Left ventricle myocardium inferior (tissue), 1 donor: Measurements from ENCODE around the gene GAK. TPM values are rescaled to one million over a fixed set of nuclear protein-coding genes. Genes with fewer than 3 reads are reported as not detected.

Experiments
- DNase-seq: peaks from one replicate; pipeline ENCODE4 v3.0.0-alpha.2; 2020
- H3K27ac ChIP-seq: fragments of 200-600 bp; replicated peaks from 2 replicates; pipeline ENCODE4 v1.8.0; 2021
- H3K27me3 ChIP-seq: fragments of 200-600 bp; 2 replicates; pipeline ENCODE4 v1.8.0; 2021; ENCODE audit warnings: low read depth
- H3K36me3 ChIP-seq: fragments of 200-600 bp; 2 replicates; pipeline ENCODE4 v1.8.0; 2021
- H3K4me1 ChIP-seq: fragments of 200-600 bp; 2 replicates; pipeline ENCODE4 v1.8.0; 2021
- H3K4me3 ChIP-seq: fragments of 200-600 bp; 2 replicates; pipeline ENCODE4 v1.8.0; 2021; ENCODE audit warnings: mild to moderate bottlenecking, moderate library complexity
- H3K9me3 ChIP-seq: fragments of 200-600 bp; replicated peaks from 2 replicates; pipeline ENCODE4 v1.8.0; 2021
- CTCF ChIP-seq: fragments of 200-600 bp; IDR thresholded peaks from 2 replicates; pipeline ENCODE4 v1.8.0; 2021; ENCODE audit warnings: antibody characterized with exemption, mild to moderate bottlenecking, borderline replicate concordance
- intact Hi-C: fragments of 100-400 bp; cut with micrococcal nuclease; formaldehyde crosslinking; loops from one replicate; pipeline ENCODE4 v1.11.0; 2022
- total RNA-seq: library from RNA; stranded (reverse); fragmentation: NEBNext Ultra II Directional; extraction: Animal tissue kit (Norgen Biotek cat#: 25700); gene quantifications from one replicate; pipeline ENCODE4 v1.2.1, GENCODE V29; 2021
- donor health status: DM: no; HTN: yes; CAD: no; lungs with severe emphysema.

GAK gene
- total RNA-seq, 1 donor from 2014 or later = 25.1 TPM

- Histone ChIP-seq H3K36me3 (peaks cover 54% of the 10 kb centered on the region), H3K9me3 (no peaks in the 10 kb centered on the region), H3K27me3 (no peaks in the 10 kb centered on the region), H3K4me3 (no peak overlapping the region), H3K4me1 (no peaks in the 10 kb centered on the region), H3K27ac (no peak overlapping the region)
- no peak for DNase-seq
- intact Hi-C loops = no loop called here
- TF ChIP-seq CTCF = no peak
These were observed 26.2 kb upstream of the GAK start for GRCh38 chr4:958314-958665.

- intact Hi-C loops = no loop called here
- H3K9me3 ChIP-seq = no peaks in the 10 kb centered on the region
- peaks cover 54% of the 10 kb centered on the region for H3K36me3 ChIP-seq
- no peak overlapping the region for H3K27ac ChIP-seq
- no peak overlapping the region for H3K4me3 ChIP-seq
- H3K27me3 ChIP-seq = no peaks in the 10 kb centered on the region
- H3K4me1 ChIP-seq = no peaks in the 10 kb centered on the region
- no peak for TF ChIP-seq CTCF
- DNase-seq = no peak
These were observed 25.6 kb upstream of the GAK start for GRCh38 chr4:957581-958313.

GRCh38 chr4:957231-957580 lies 25.1 kb upstream of the GAK start:
- intact Hi-C loops = no loop called here
- DNase-seq = no peak
- Histone ChIP-seq H3K27me3 (no peaks in the 10 kb centered on the region), H3K36me3 (peaks cover 49% of the 10 kb centered on the region), H3K9me3 (no peaks in the 10 kb centered on the region), H3K27ac (no peak overlapping the region), H3K4me3 (no peak overlapping the region), H3K4me1 (no peaks in the 10 kb centered on the region)
- no peak for TF ChIP-seq CTCF

GRCh38 chr4:956531-957230 lies 24.6 kb upstream of the GAK start:
- Histone ChIP-seq H3K36me3 (peaks cover 45% of the 10 kb centered on the region), H3K9me3 (no peaks in the 10 kb centered on the region), H3K4me3 (no peak overlapping the region), H3K27ac (no peak overlapping the region), H3K4me1 (no peaks in the 10 kb centered on the region), H3K27me3 (no peaks in the 10 kb centered on the region)
- DNase-seq = no peak
- TF ChIP-seq CTCF = no peak
- intact Hi-C loops = no loop called here

GRCh38 chr4:955931-956381 lies 23.8 kb upstream of the GAK start:
- no peaks in the 10 kb centered on the region for H3K27me3 ChIP-seq
- TF ChIP-seq CTCF = no peak
- DNase-seq = no peak
- no peak overlapping the region for H3K27ac ChIP-seq
- intact Hi-C loops = no loop called here
- no peak overlapping the region for H3K4me3 ChIP-seq
- peaks cover 46% of the 10 kb centered on the region for H3K36me3 ChIP-seq
- H3K9me3 ChIP-seq = no peaks in the 10 kb centered on the region
- no peaks in the 10 kb centered on the region for H3K4me1 ChIP-seq
